Head of caudate nucleus (tissue), 42 donors: ENCODE results near the gene CTDSPL.

Source experiments
- DNase-seq, 42 donors: peaks; one replicate each; pipeline versions ENCODE4 v3.0.0 to v3.0.0-alpha.2; 2020 to 2021; ENCODE audit warnings: mixed read lengths in 7 of 42
- intact Hi-C: fragments of 100-400 bp; cut with DNase I; formaldehyde crosslinking; loops from one replicate; pipeline ENCODE4 v1.15.0; 2022

The CTDSPL gene

GRCh38 chr3:37852097-37852496 is 9.6 kb upstream of the CTDSPL start:
- no peak for DNase-seq
- intact Hi-C loops, result no loop called here

GRCh38 chr3:37852771-37853170 is 8.9 kb upstream of the CTDSPL start:
- DNase-seq, result no peak
- intact Hi-C loops, result no loop called here

GRCh38 chr3:37853691-37854413 is 7.8 kb upstream of the CTDSPL start:
- DNase-seq, result no peak
- intact Hi-C loops, result no loop called here

DNA sequence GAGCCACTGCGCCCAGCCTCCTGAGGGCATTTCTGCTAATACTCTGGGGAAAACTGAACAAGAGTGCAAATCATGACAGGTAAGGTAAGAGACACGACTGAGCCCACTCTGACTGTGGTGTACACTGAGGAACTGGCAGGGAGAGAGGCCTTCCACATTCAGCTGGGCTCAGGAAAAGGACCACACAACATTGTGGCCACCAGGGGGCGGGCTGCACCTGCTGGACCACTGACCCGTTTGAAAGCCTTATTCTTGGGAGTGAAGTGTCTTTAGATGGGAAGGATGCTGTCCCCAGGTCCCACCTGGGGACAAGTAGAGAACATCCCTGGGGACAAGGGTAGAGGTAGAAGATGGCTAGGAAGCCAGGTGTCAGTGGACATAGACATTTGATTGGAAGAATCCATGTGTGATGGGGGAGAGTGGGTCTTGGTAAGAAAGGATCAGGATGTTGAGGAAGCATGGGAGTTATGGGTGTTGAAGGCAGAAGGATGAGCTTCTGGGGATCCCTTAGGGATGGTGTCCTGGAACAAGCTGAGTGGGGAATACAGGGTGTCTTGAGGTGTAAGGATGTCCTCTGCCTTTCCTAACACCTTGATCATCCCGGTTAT is 6.2 kb upstream of the CTDSPL start:
- peak; percentile 58 to 93 (median 86) for DNase-seq
- intact Hi-C loops, result loop anchor here (5.0 kb wide), 1 partner anchor 112 kb away; no protein-coding TSS in a partner anchor

DNA sequence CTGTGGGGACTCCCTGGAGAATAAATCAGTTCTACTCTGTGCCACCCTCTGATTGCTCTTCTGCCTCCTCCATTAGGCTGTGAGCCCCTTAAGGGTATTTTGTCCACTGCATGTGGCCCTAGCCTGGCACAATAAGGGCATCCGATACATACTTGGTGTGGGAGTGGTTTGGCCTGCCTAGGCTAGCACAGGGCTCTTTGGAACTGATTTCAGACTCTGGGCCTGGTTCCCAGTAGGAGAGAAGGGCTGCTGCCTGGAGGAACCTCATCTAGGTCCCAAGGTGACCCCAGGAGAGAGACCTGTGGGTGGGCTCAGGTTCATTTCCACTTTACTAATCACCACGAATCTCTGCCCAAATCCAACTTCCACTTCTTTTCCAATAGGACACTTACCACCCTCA is 5.3 kb upstream of the CTDSPL start:
- intact Hi-C loops, result loop anchor here (5.0 kb wide), 1 partner anchor 111 kb away; no protein-coding TSS in a partner anchor

DNA sequence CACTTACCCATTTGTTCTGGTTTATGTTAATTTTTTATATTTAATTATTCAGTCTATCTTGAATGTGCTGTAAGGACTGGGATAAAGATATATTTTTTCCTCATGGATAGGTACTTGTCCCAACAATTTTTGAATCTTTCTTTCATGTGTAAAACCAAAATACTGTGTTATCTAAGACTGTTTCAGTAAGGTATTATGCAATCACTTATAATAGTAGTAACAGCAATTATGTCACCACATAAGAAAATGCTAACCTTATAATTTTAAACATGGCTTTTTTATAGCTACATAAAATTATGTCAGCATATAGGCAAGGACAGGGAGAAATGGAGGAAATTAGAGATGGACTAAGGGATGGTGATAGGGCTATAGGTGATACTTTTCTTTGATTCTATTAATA is 2.9 kb upstream of the CTDSPL start:
- intact Hi-C loops, result loop anchor here (5.0 kb wide), 1 partner anchor 109 kb away; no protein-coding TSS in a partner anchor
- DNase-seq, result no peak

More for the DNA sequence above, 5.3 kb upstream of the CTDSPL start:
- DNase-seq, result no peak

GRCh38 chr3:37859354-37859753 is 2.3 kb upstream of the CTDSPL start:
- no peak for DNase-seq
- intact Hi-C loops, result loop anchor here (5.0 kb wide), 1 partner anchor 108 kb away; no protein-coding TSS in a partner anchor

DNA sequence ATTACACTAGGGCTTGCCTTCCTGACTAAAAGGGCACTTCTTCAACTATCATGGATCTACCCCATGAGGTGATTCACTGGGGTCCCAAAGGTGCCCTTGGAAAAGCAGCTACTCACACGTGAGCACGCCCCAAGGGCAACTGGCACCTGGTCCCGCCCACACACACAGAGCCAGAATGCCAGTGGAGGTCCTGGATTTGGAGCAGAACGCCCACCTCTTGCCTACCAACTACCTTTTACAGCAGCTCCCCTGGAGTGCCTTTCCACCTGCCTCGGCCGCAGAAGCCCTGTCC is 1.8 kb upstream of the CTDSPL start:
- intact Hi-C loops, result loop anchor here (5.0 kb wide), 1 partner anchor 107 kb away; no protein-coding TSS in a partner anchor
- no peak for DNase-seq

DNA sequence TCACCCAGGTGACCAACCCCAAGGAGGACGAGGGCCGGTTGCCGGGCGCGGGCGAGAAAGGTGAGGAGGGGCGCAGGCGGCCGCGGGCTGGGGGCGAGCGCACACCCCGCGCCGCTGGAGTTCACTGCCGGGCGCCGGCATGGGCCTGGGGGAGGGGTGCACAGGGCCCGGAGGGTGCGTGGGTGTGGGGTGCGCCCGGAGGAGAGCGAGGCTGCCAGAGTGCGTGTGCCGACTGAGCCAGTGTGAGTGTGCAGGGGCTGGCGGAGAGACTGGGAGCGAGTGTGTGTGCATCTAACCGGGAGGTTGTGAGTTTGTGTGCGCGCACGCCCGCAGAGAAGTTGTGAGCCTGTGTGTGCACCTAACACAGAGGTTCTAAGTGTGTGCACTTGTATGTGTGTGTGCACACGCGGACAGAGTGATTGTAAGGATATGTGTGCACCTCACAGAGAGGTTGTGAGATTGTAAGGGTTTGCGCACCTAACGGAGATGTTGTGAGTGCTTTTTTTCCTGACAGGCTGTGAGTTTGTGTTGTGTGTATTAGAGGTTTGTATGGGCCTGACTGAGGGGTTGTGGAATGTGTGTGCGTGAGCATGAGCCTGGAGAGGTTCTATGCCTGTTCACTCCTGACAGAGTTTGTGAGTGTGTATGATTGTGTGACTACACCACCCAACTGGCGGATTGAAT is 681 bp downstream of the CTDSPL start:
- intact Hi-C loops, result no loop called here
- peak in 41 of 42 donors; percentile 25 to 89 (median 71) for DNase-seq

DNA sequence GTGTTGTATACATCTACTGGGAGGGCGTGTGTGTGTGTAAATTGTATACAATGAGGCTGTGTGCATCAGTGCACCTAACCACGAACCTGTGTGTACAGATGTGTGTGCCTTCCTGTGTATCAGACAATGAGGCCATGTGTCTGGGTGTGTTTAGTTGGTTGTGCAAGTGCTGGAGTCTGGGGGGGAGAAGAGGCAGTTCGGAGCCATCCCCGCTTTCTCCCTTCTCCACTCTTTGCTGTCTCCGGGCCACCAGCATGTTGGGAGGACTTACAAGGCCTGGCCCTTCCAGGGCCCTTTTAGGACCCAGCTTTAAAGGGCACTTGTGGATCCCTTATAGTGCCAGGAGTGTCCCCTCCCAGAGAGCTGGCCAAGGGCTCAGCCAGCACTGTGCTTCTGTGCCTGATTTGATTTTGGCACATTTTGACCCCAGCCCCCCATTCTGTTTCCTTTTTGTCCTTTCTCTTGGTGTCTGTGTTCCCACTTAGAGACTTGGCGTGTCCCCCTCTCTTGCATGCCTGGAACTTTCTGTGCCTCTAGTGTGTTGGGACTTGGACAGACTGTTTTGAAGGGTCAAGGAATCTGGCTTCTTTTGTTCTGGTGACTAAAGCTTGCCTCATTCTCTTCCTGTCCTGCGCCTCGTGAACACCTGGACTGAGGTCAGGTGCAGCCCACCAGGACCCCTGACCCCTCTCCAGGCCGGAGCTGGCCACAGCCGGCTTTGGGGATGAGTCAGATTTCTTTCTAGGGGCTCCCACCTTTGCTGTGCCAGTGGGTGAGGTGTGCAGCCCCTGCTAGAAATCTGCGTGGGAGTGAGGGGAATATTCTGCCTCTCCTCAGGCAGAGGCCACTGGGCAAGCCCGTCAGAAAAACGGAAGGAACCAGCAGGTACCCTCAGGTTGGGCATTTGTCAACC is 1.5 kb downstream of the CTDSPL start:
- intact Hi-C loops, result no loop called here
- peak in 14 of 42 donors; percentile 10 to 58 (median 37) for DNase-seq

- intact Hi-C loops, result no loop called here
- DNase-seq, result peak in 11 of 42 donors; percentile 14 to 62 (median 43)
Observed at GRCh38 chr3:37863949-37864822, 2.5 kb downstream of the CTDSPL start.

- DNase-seq, result peak in 13 of 42 donors; percentile 26 to 74 (median 49)
- intact Hi-C loops, result no loop called here
Observed at GRCh38 chr3:37864904-37865303, 3.2 kb downstream of the CTDSPL start.

GRCh38 chr3:37867144-37867543 is 5.5 kb downstream of the CTDSPL start:
- intact Hi-C loops, result no loop called here
- DNase-seq, result no peak

GRCh38 chr3:37871858-37872257 is 10.2 kb downstream of the CTDSPL start:
- DNase-seq, result no peak
- intact Hi-C loops, result no loop called here

GRCh38 chr3:37872413-37873160 is 10.9 kb downstream of the CTDSPL start:
- DNase-seq, result no peak
- intact Hi-C loops, result no loop called here

DNA sequence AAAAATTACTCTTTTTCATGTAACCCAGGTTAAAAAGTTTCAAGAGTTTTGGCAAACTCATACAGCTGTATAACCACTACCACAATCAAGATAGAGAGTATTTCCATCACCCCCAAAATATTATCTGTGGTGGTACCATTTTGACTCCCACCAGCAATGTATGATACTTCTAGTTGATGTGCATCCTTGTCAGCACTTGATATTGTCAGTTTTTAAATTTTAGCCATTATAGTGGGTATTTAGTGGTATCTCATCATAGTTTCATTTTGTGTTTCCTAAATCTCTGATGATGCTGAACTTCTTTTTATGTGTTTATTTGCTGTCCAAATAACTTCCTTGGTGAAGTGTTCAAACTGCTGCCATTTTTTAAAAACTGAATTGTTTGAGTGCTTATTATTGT is 14.6 kb downstream of the CTDSPL start:
- intact Hi-C loops, result no loop called here
- DNase-seq, result no peak

GRCh38 chr3:37882711-37883110 is 21.0 kb downstream of the CTDSPL start:
- DNase-seq, result no peak
- intact Hi-C loops, result no loop called here

GRCh38 chr3:37885814-37886213 is 24.1 kb downstream of the CTDSPL start:
- DNase-seq, result no peak
- intact Hi-C loops, result no loop called here
